ENCODE measurements around the gene EDA. TPM values are rescaled to one million over a fixed set of nuclear protein-coding genes. Genes with fewer than 3 reads are reported as not detected.
"Not testable (repeated sequence)": the region's sequence is repeated elsewhere in the genome, so short reads cannot be mapped to it uniquely, and the experiment has no call there.

EDA gene
- total RNA-seq, 1 donor from 2014 or later: 6.8 TPM

- Mint-ChIP-seq H3K4me3 (no peak overlapping the region), H3K9me3 (peaks cover 5% of the 10 kb centered on the region), H3K36me3 (no peaks in the 10 kb centered on the region), H3K27me3 (ENCODE audit: insufficient read depth, low read depth) (no peaks in the 10 kb centered on the region), H3K27ac (no peak overlapping the region), H3K4me1 (no peaks in the 10 kb centered on the region)
- H4K20me1 ChIP-seq (ENCODE audit: low read depth): no peaks in the 10 kb centered on the region
- no peaks in the 10 kb centered on the region for H3F3A ChIP-seq (ENCODE audit: low read depth)
- H2AFZ ChIP-seq (replicated peaks): no peak overlapping the region
- H3K79me2 ChIP-seq (ENCODE audit: low read depth): no peaks in the 10 kb centered on the region
- no peak overlapping the region for H3K4me3 ChIP-seq
- H3K27ac ChIP-seq: no peak overlapping the region
- H3K4me1 ChIP-seq: no peaks in the 10 kb centered on the region
- H3K9ac ChIP-seq: no peak overlapping the region
- no peaks in the 10 kb centered on the region for H3K27me3 ChIP-seq
- TF ChIP-seq EZH2 (IDR thresholded peaks at IDR 0.05): no peak
- no peak for TF ChIP-seq CTCF (IDR thresholded peaks at IDR 0.05)
- TF ChIP-seq EZH2phosphoT487 (IDR thresholded peaks at IDR 0.05): no peak
- H3K9me3 ChIP-seq (ENCODE audit: low read depth): no peaks in the 10 kb centered on the region
- H3K4me2 ChIP-seq: no peak overlapping the region
- DNase-seq (ENCODE audit: low spot score): no peak
- no peaks in the 10 kb centered on the region for H3K36me3 ChIP-seq
Observed at GRCh38 chrX:69993494-69993893, 377.6 kb downstream of the EDA start.

- H3K27ac Mint-ChIP-seq: no peak overlapping the region
- H3K9ac ChIP-seq: no peak overlapping the region
- H3K4me3 ChIP-seq: no peak overlapping the region
- DNase-seq (ENCODE audit: low spot score): no peak
- TF ChIP-seq CTCF (IDR thresholded peaks at IDR 0.05): no peak
- no peak for TF ChIP-seq EZH2 (IDR thresholded peaks at IDR 0.05)
- TF ChIP-seq EZH2phosphoT487 (IDR thresholded peaks at IDR 0.05): no peak
- H4K20me1 ChIP-seq (ENCODE audit: low read depth): no peaks in the 10 kb centered on the region
- no peaks in the 10 kb centered on the region for H3K9me3 ChIP-seq (ENCODE audit: low read depth)
- H3K36me3 ChIP-seq: no peaks in the 10 kb centered on the region
- no peaks in the 10 kb centered on the region for H3K4me1 Mint-ChIP-seq
- no peaks in the 10 kb centered on the region for H3K27me3 Mint-ChIP-seq (ENCODE audit: insufficient read depth, low read depth)
- H3K9me3 Mint-ChIP-seq: peaks cover 5% of the 10 kb centered on the region
- H3K4me2 ChIP-seq: no peak overlapping the region
- H2AFZ ChIP-seq (replicated peaks): no peak overlapping the region
- no peaks in the 10 kb centered on the region for H3K4me1 ChIP-seq
- no peak overlapping the region for H3K27ac ChIP-seq
- H3K79me2 ChIP-seq (ENCODE audit: low read depth): no peaks in the 10 kb centered on the region
- H3K36me3 Mint-ChIP-seq: no peaks in the 10 kb centered on the region
- no peaks in the 10 kb centered on the region for H3K27me3 ChIP-seq
- no peaks in the 10 kb centered on the region for H3F3A ChIP-seq (ENCODE audit: low read depth)
- no peak overlapping the region for H3K4me3 Mint-ChIP-seq
Observed at GRCh38 chrX:69995362-69996112, 379.6 kb downstream of the EDA start.

GRCh38 chrX:69996113-69996468 is 380.2 kb downstream of the EDA start:
- Histone ChIP-seq H3K4me1 (no peaks in the 10 kb centered on the region), H2AFZ (replicated peaks) (no peak overlapping the region)
- H3K4me1 Mint-ChIP-seq: no peaks in the 10 kb centered on the region

GRCh38 chrX:69998299-69998698 is 382.4 kb downstream of the EDA start:
- H3K4me1 Mint-ChIP-seq: not testable (repeated sequence)

More at GRCh38 chrX:69996113-69996468, 380.2 kb downstream of the EDA start:
- no peaks in the 10 kb centered on the region for H3F3A ChIP-seq (ENCODE audit: low read depth)
- no peaks in the 10 kb centered on the region for H3K27me3 ChIP-seq
- no peak overlapping the region for H3K9ac ChIP-seq
- Mint-ChIP-seq H3K9me3 (peaks cover 5% of the 10 kb centered on the region), H3K27me3 (ENCODE audit: insufficient read depth, low read depth) (no peaks in the 10 kb centered on the region), H3K36me3 (no peaks in the 10 kb centered on the region), H3K4me3 (no peak overlapping the region), H3K27ac (no peak overlapping the region)
- no peak overlapping the region for H3K4me2 ChIP-seq
- no peaks in the 10 kb centered on the region for H3K36me3 ChIP-seq
- no peaks in the 10 kb centered on the region for H3K79me2 ChIP-seq (ENCODE audit: low read depth)
- DNase-seq (ENCODE audit: low spot score): no peak
- H4K20me1 ChIP-seq (ENCODE audit: low read depth): no peaks in the 10 kb centered on the region
- H3K9me3 ChIP-seq (ENCODE audit: low read depth): no peaks in the 10 kb centered on the region
- H3K27ac ChIP-seq: no peak overlapping the region
- no peak overlapping the region for H3K4me3 ChIP-seq
- TF ChIP-seq EZH2phosphoT487 (IDR thresholded peaks at IDR 0.05) (no peak), CTCF (IDR thresholded peaks at IDR 0.05) (no peak), EZH2 (IDR thresholded peaks at IDR 0.05) (no peak)

More at GRCh38 chrX:69998299-69998698, 382.4 kb downstream of the EDA start:
- not testable (repeated sequence) for H3K9ac ChIP-seq; H3K27me3 ChIP-seq; H3K9me3 Mint-ChIP-seq; H4K20me1 ChIP-seq (ENCODE audit: low read depth); DNase-seq (ENCODE audit: low spot score); H3K4me1 ChIP-seq; H3K4me3 ChIP-seq; H3K27me3 Mint-ChIP-seq (ENCODE audit: insufficient read depth, low read depth); H3K27ac ChIP-seq; H3K79me2 ChIP-seq (ENCODE audit: low read depth); H3K9me3 ChIP-seq (ENCODE audit: low read depth); H3K36me3 ChIP-seq; H3K4me3 Mint-ChIP-seq; H3K27ac Mint-ChIP-seq; H3K4me2 ChIP-seq; H2AFZ ChIP-seq (replicated peaks); H3F3A ChIP-seq (ENCODE audit: low read depth); H3K36me3 Mint-ChIP-seq
